Measurements from ENCODE around the gene RGS13.

Gene RGS13

DNA sequence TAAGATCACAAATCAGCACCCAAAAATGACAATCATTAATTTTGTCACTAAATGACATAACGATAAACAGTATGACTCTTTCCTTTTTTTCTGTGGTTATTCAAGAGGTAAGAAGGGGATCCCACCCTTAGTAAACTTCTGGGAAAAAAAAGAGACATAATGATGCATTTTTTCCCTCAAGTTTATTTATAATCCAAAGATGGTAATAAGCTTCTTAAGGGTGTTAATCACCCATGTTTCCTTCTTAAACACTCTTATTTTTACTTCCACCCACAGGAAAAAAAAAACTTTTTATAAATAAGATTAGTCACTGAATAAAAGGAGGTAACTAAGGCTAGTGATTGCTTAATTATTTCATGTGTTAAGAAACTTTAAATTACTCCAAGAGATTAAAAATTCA is 35.7 kb upstream of the RGS13 start:
- no peaks in the 10 kb centered on the region for H3K9me3 ChIP-seq (replicated peaks in 1 of 2; ENCODE audit: control insufficient read depth in 2 of 2, insufficient read depth in 1 of 2, low read depth in 1 of 2, low read length in 2 of 2)
- no peak overlapping the region for H2AK5ac ChIP-seq (ENCODE audit: low read depth, low read length)
- no peak overlapping the region for H3K18ac ChIP-seq (ENCODE audit: low read length)
- no peak overlapping the region for H3K4ac ChIP-seq (ENCODE audit: low read length)
- no peak overlapping the region for H2AFZ ChIP-seq (ENCODE audit: low read length)
- H3K14ac ChIP-seq (ENCODE audit: low read length) = no peak overlapping the region
- no peak overlapping the region for H3K4me2 ChIP-seq (ENCODE audit: insufficient read depth, low read length, poor library complexity, severe bottlenecking)
- no peak overlapping the region for H3K9ac ChIP-seq (ENCODE audit: low read depth, low read length, poor library complexity)
- no peaks in the 10 kb centered on the region for H3K27me3 ChIP-seq (ENCODE audit: control insufficient read depth in 3 of 3, insufficient read depth in 3 of 3, low read depth in 1 of 3, low read length in 3 of 3)
- H2BK5ac ChIP-seq (ENCODE audit: low read length) = no peak overlapping the region
- no CpG with 5 or more reads among the region's 1 CpG for WGBS, 2 donors (ENCODE audit: extremely low coverage in 2 of 2, insufficient read length in 2 of 2, insufficient replicate concordance in 1 of 2)
- no peak overlapping the region for H2BK120ac ChIP-seq (ENCODE audit: low read depth, low read length)
- no peak overlapping the region for H4K91ac ChIP-seq (ENCODE audit: low read depth, low read length, poor library complexity)
- no peak overlapping the region for H2BK12ac ChIP-seq (ENCODE audit: low read length)
- H2BK15ac ChIP-seq (ENCODE audit: low read length) = no peak overlapping the region
- no peak overlapping the region for H3K23ac ChIP-seq (ENCODE audit: low read depth, low read length, poor library complexity)
- no peaks in the 10 kb centered on the region for H3K79me1 ChIP-seq (ENCODE audit: low read depth, low read length)
- no peak for DNase-seq (ENCODE audit: low spot score)
- H3K36me3 ChIP-seq (replicated peaks in 1 of 2; ENCODE audit: control insufficient read depth in 2 of 2, insufficient read depth in 2 of 2, low read length in 2 of 2) = no peaks in the 10 kb centered on the region
- no peaks in the 10 kb centered on the region for H3K4me1 ChIP-seq (ENCODE audit: control insufficient read depth in 2 of 2, insufficient read depth in 1 of 2, low read depth in 1 of 2, low read length in 2 of 2)
- no peak overlapping the region for H3K27ac ChIP-seq (replicated peaks; ENCODE audit: low read length)
- H3K4me3 ChIP-seq (ENCODE audit: low read length in 2 of 2) = no peak overlapping the region
- H4K8ac ChIP-seq (ENCODE audit: low read depth, low read length) = no peak overlapping the region

DNA sequence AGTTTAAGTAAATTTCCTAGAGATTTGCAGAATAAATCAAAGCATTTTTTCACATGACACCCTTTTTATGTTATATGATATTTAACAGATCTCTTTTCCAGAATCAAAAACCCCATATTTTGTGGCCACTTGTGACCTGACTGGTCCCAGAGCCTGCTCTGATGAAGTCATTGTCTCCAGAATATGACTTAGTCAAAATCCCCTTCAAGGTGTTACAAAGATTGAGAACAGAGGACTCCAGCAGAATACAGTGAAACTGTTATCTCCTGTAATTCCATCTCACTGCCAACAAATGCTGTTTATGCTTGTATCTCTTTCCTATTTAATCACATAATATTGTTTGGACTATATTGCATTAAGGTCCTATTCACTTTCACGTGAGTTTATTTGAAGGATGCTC is 34.8 kb upstream of the RGS13 start:
- no peak overlapping the region for H2AK5ac ChIP-seq (ENCODE audit: low read depth, low read length)
- no peaks in the 10 kb centered on the region for H3K36me3 ChIP-seq (replicated peaks in 1 of 2; ENCODE audit: control insufficient read depth in 2 of 2, insufficient read depth in 2 of 2, low read length in 2 of 2)
- H2BK120ac ChIP-seq (ENCODE audit: low read depth, low read length) = no peak overlapping the region
- no peak overlapping the region for H3K23ac ChIP-seq (ENCODE audit: low read depth, low read length, poor library complexity)
- H3K27ac ChIP-seq (replicated peaks; ENCODE audit: low read length) = no peak overlapping the region
- H4K91ac ChIP-seq (ENCODE audit: low read depth, low read length, poor library complexity) = no peak overlapping the region
- H3K9me3 ChIP-seq (replicated peaks in 1 of 2; ENCODE audit: control insufficient read depth in 2 of 2, insufficient read depth in 1 of 2, low read depth in 1 of 2, low read length in 2 of 2) = no peaks in the 10 kb centered on the region
- H2BK15ac ChIP-seq (ENCODE audit: low read length) = no peak overlapping the region
- no CpG with 5 or more reads among the region's 1 CpG for WGBS, 2 donors (ENCODE audit: extremely low coverage in 2 of 2, insufficient read length in 2 of 2, insufficient replicate concordance in 1 of 2)
- no peaks in the 10 kb centered on the region for H3K4me1 ChIP-seq (ENCODE audit: control insufficient read depth in 2 of 2, insufficient read depth in 1 of 2, low read depth in 1 of 2, low read length in 2 of 2)
- no peak overlapping the region for H3K14ac ChIP-seq (ENCODE audit: low read length)
- H3K79me1 ChIP-seq (ENCODE audit: low read depth, low read length) = no peaks in the 10 kb centered on the region
- H3K9ac ChIP-seq (ENCODE audit: low read depth, low read length, poor library complexity) = no peak overlapping the region
- no peak overlapping the region for H3K4me3 ChIP-seq (ENCODE audit: low read length in 2 of 2)
- no peak overlapping the region for H3K4me2 ChIP-seq (ENCODE audit: insufficient read depth, low read length, poor library complexity, severe bottlenecking)
- no peak overlapping the region for H3K18ac ChIP-seq (ENCODE audit: low read length)
- H4K8ac ChIP-seq (ENCODE audit: low read depth, low read length) = no peak overlapping the region
- no peaks in the 10 kb centered on the region for H3K27me3 ChIP-seq (ENCODE audit: control insufficient read depth in 3 of 3, insufficient read depth in 3 of 3, low read depth in 1 of 3, low read length in 3 of 3)
- no peak overlapping the region for H2AFZ ChIP-seq (ENCODE audit: low read length)
- H3K4ac ChIP-seq (ENCODE audit: low read length) = no peak overlapping the region
- H2BK5ac ChIP-seq (ENCODE audit: low read length) = no peak overlapping the region
- DNase-seq (ENCODE audit: low spot score) = no peak
- H2BK12ac ChIP-seq (ENCODE audit: low read length) = no peak overlapping the region

DNA sequence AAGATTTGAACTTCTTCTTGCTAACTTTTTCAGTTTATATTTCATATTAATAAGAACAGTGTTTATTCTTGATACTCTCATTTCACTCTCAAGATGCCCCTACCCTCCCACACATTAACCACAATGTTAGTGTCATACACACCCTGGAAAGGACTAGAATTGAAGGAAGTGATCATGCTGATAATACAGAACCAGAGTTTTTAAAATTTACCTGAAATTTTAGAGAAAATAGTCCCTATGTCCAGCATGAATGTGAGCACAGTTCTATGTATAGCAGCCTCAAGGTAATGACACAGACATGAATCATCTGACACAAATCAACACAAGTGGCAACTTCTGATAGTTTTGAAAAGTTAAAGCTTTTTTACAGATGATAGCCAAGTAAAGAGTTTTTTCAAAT is 34.4 kb upstream of the RGS13 start:
- no peak overlapping the region for H3K4me2 ChIP-seq (ENCODE audit: insufficient read depth, low read length, poor library complexity, severe bottlenecking)
- no peak overlapping the region for H2BK12ac ChIP-seq (ENCODE audit: low read length)
- no peak overlapping the region for H2BK15ac ChIP-seq (ENCODE audit: low read length)
- H3K9ac ChIP-seq (ENCODE audit: low read depth, low read length, poor library complexity) = no peak overlapping the region
- H3K18ac ChIP-seq (ENCODE audit: low read length) = no peak overlapping the region
- no peaks in the 10 kb centered on the region for H3K79me1 ChIP-seq (ENCODE audit: low read depth, low read length)
- H4K91ac ChIP-seq (ENCODE audit: low read depth, low read length, poor library complexity) = no peak overlapping the region
- H2BK5ac ChIP-seq (ENCODE audit: low read length) = no peak overlapping the region
- H3K27ac ChIP-seq (replicated peaks; ENCODE audit: low read length) = no peak overlapping the region
- no peak overlapping the region for H4K8ac ChIP-seq (ENCODE audit: low read depth, low read length)
- no peak for DNase-seq (ENCODE audit: low spot score)
- no peaks in the 10 kb centered on the region for H3K4me1 ChIP-seq (ENCODE audit: control insufficient read depth in 2 of 2, insufficient read depth in 1 of 2, low read depth in 1 of 2, low read length in 2 of 2)
- H3K4ac ChIP-seq (ENCODE audit: low read length) = no peak overlapping the region
- no peak overlapping the region for H3K4me3 ChIP-seq (ENCODE audit: low read length in 2 of 2)
- H3K14ac ChIP-seq (ENCODE audit: low read length) = no peak overlapping the region
- H2AK5ac ChIP-seq (ENCODE audit: low read depth, low read length) = no peak overlapping the region
- H3K23ac ChIP-seq (ENCODE audit: low read depth, low read length, poor library complexity) = no peak overlapping the region
- H2BK120ac ChIP-seq (ENCODE audit: low read depth, low read length) = no peak overlapping the region
- no peaks in the 10 kb centered on the region for H3K9me3 ChIP-seq (replicated peaks in 1 of 2; ENCODE audit: control insufficient read depth in 2 of 2, insufficient read depth in 1 of 2, low read depth in 1 of 2, low read length in 2 of 2)
- no peaks in the 10 kb centered on the region for H3K36me3 ChIP-seq (replicated peaks in 1 of 2; ENCODE audit: control insufficient read depth in 2 of 2, insufficient read depth in 2 of 2, low read length in 2 of 2)
- no peaks in the 10 kb centered on the region for H3K27me3 ChIP-seq (ENCODE audit: control insufficient read depth in 3 of 3, insufficient read depth in 3 of 3, low read depth in 1 of 3, low read length in 3 of 3)
- no peak overlapping the region for H2AFZ ChIP-seq (ENCODE audit: low read length)

DNA sequence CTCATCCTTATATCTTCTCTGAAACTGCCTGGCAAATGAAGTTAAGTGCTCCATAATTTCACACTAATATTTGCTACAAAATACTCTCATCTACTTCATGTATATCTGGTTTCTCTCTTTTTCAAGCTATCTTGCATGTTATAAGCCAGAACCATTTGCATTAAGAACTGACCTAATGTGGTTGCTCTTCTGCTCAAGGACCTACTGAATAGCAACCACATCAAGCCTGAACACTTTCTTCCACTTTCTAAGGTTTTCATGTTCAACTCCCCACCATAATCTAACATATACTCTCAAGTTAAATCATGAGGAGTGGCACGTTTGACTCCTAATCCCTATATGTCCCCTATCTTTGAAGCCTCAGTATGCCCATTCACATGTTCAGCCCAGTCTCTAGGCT is 33.2 kb upstream of the RGS13 start:
- Histone ChIP-seq H3K27me3 (ENCODE audit: control insufficient read depth in 3 of 3, insufficient read depth in 3 of 3, low read depth in 1 of 3, low read length in 3 of 3) (no peaks in the 10 kb centered on the region), H2BK15ac (ENCODE audit: low read length) (no peak overlapping the region), H3K23ac (ENCODE audit: low read depth, low read length, poor library complexity) (no peak overlapping the region), H4K91ac (ENCODE audit: low read depth, low read length, poor library complexity) (no peak overlapping the region), H3K18ac (ENCODE audit: low read length) (no peak overlapping the region), H3K4me3 (ENCODE audit: low read length in 2 of 2) (no peak overlapping the region), H2BK120ac (ENCODE audit: low read depth, low read length) (no peak overlapping the region), H3K27ac (replicated peaks; ENCODE audit: low read length) (no peak overlapping the region), H3K9ac (ENCODE audit: low read depth, low read length, poor library complexity) (no peak overlapping the region), H2AK5ac (ENCODE audit: low read depth, low read length) (no peak overlapping the region), H3K14ac (ENCODE audit: low read length) (no peak overlapping the region), H2BK5ac (ENCODE audit: low read length) (no peak overlapping the region), H2AFZ (ENCODE audit: low read length) (no peak overlapping the region), H3K4ac (ENCODE audit: low read length) (no peak overlapping the region), H3K36me3 (replicated peaks in 1 of 2; ENCODE audit: control insufficient read depth in 2 of 2, insufficient read depth in 2 of 2, low read length in 2 of 2) (no peaks in the 10 kb centered on the region), H4K8ac (ENCODE audit: low read depth, low read length) (no peak overlapping the region), H3K4me1 (ENCODE audit: control insufficient read depth in 2 of 2, insufficient read depth in 1 of 2, low read depth in 1 of 2, low read length in 2 of 2) (no peaks in the 10 kb centered on the region), H2BK12ac (ENCODE audit: low read length) (no peak overlapping the region), H3K79me1 (ENCODE audit: low read depth, low read length) (no peaks in the 10 kb centered on the region), H3K4me2 (ENCODE audit: insufficient read depth, low read length, poor library complexity, severe bottlenecking) (no peak overlapping the region), H3K9me3 (replicated peaks in 1 of 2; ENCODE audit: control insufficient read depth in 2 of 2, insufficient read depth in 1 of 2, low read depth in 1 of 2, low read length in 2 of 2) (no peaks in the 10 kb centered on the region)
- WGBS, 2 donors (ENCODE audit: extremely low coverage in 2 of 2, insufficient read length in 2 of 2, insufficient replicate concordance in 1 of 2) = no CpG with 5 or more reads among the region's 1 CpG
- DNase-seq (ENCODE audit: low spot score) = no peak

All from neuronal stem cell (in vitro differentiated cells).